ENCODE data around the gene YJEFN3.

Gene YJEFN3

GRCh38 chr19:19524053-19524452, 4.7 kb upstream of the YJEFN3 start:
- no peak for DNase-seq

DNA sequence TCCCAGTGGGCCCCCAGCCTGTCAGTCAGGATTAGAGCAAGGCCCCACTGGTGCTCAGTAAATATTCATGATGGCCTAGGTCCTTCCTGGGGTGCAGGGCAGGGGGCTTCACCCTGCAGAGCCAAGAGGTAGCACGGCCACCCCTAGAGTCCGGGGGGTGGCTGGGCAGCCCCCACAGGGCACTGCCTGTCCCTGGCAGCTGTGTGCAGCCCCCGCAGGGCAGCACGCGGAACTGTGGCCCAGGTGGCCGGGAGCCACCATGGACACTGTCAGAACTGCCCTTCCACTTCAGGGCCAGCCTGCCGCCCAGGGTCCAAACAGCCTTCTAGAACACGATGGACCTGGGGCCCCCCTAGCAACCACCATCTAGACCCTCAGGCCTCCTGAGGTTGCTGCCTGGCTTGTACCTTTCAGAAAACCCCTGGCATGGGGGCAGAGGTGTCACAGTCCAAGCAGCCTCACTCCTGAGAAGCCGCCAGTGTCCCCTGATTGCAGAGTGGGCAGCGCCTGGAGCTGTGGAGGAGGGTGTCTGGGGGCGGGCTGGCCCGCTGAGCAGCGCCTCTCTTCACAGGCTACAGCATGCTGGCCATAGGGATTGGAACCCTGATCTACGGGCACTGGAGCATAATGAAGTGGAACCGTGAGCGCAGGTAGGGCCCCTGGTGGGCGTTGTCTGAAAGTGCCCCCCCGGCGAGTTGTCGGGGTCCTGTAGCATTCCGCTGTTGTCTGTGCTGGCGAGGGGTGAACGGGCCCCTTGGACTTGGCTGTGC, 2.9 kb upstream of the YJEFN3 start:
- no peak for DNase-seq

DNA sequence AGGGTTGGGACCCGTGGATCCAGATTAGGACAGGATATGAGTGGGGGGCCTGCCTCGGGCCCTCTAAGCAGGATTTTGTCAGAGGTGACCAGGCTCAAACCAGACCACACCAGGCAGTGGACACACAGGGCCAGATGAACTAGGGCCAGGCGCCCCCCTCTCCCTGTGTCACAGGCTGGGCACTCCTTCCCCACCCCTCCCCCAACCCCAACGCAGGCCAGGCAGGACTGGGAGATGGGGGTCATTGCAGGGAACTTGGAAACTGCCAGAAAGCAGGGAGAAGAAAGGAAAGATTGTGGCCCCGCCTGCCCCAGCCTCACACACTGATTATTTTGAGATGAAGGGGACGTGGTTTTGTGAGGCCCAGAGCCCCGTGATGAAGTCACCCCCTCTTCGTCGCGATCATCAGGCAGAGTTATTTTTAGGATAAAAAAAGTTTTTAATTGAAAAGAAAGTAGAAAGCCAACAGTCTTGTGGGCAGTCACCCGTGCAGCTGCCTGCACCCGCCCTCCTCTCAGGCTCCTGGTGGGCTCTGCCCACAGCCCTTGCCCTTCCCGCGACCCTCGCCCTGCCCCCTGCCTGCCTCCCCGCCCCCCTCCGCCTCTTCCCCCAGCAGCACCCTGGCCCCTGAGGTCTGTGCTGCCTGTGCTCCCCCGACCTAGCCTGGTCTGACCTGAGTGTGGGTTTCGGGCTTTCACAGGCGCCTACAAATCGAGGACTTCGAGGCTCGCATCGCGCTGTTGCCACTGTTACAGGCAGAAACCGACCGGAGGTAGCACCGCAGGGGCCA, 1.9 kb upstream of the YJEFN3 start:
- no peak for DNase-seq

GRCh38 chr19:19527371-19527656, 1.4 kb upstream of the YJEFN3 start:
- no peak for DNase-seq

- no peak for DNase-seq
Measured at GRCh38 chr19:19527674-19528625, 761 bp upstream of the YJEFN3 start.

GRCh38 chr19:19529783-19530422, 1.2 kb downstream of the YJEFN3 start:
- DNase-seq = no peak

GRCh38 chr19:19530423-19530804, 1.7 kb downstream of the YJEFN3 start:
- no peak for DNase-seq

DNA sequence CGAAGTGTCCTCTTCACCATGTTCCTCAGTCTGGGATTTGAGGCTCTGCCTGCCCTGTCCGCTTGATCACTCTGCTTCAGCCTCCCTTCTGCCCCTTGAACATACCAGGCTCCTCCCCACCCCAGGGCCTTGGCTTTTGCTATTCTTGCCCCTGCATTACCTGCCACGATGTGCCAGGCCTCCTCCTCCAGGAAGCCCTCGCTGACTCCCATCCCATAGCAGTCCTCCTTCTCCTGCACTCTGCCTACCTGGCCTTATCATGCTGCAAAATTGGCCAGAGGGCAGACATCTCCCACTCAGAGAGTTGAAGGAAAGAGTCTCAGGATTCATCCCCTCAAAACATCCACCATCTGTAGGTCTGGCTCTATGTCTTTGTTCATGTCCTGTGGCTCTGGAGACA, 2.2 kb downstream of the YJEFN3 start:
- no peak for DNase-seq

DNA sequence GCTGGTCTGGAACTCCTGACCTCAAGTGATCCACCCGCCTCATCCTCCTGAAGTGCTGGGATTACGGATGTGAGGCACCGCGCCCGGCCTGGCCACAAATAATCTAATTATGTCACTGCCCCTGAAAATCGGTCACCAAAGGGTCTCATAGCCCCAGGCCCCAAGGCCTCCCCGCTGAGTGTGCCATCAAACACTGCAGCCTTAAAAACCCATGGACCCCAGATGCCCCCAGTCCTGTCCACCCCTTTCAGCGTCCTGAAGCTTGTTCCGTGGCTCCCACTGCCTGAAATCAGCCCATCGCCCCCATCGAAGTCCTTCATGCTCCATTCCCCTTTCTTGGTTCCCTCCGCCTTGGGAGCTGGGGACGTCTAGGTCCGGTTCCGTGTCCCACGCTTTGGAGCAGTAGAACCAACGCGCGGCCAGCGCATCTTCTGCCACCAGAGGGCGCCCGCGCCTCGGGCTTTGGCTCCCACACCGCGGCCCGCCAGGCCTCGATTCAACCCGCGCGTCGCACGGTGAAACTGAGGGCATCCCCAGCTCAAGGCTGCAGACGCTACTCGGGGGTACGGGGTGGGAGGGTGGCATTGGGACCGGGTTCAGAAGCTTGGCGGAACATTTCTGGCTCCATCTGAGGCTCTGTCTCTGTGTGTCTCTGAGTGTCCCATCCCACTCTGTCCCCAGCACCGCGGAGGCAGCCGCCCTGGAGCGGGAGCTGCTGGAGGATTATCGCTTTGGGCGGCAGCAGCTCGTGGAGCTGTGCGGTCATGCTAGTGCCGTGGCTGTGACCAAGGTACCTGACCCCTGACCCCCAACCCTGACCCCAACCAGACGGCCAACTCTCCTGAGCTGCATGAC, 3.5 kb downstream of the YJEFN3 start:
- peak; percentile 90 for DNase-seq

DNA sequence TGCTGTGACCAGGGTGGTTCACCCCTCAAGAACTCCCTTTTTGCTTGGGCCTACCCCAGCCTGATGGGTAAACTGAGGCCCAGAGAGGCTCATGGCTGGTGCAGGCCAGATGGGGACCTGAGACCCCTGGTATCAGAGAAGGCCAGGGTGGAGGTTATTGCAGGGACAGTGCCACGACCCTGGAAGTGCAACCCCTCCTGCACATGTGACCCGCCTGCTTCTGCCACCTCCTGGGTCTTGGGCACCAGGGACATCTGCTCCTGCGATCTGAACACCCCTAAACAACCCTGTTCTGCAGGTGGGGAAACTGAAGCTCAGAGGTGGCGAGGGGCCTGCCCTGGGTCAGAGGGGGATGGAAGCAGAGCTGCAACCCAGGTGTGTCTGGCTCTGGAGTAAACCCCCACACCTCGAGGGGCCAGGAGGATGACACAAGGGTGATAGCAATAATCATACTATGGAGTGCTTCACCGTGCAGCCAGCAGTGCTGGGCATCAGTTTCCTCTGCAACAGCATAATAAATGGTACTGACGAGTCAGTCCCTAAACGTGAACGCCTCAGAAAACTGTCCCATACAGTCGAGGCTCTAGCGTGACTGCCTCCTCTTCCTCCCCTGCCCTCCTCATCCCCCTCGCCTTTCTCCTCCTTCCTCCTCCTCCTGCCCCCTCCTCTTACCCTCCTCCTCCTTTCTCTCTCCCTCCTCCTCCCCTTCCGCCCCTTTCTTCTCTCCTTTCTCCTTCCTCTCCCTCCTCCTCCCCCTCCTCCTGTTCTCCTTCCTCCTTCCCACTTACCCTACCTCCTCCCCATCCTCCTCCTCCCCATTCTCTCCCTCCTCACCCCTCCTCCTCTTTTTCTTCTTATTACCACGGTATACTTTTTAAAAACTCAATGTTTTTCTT, 4.3 kb downstream of the YJEFN3 start:
- DNase-seq = no peak

GRCh38 chr19:19533841-19534240, 5.1 kb downstream of the YJEFN3 start:
- DNase-seq = no peak

DNA sequence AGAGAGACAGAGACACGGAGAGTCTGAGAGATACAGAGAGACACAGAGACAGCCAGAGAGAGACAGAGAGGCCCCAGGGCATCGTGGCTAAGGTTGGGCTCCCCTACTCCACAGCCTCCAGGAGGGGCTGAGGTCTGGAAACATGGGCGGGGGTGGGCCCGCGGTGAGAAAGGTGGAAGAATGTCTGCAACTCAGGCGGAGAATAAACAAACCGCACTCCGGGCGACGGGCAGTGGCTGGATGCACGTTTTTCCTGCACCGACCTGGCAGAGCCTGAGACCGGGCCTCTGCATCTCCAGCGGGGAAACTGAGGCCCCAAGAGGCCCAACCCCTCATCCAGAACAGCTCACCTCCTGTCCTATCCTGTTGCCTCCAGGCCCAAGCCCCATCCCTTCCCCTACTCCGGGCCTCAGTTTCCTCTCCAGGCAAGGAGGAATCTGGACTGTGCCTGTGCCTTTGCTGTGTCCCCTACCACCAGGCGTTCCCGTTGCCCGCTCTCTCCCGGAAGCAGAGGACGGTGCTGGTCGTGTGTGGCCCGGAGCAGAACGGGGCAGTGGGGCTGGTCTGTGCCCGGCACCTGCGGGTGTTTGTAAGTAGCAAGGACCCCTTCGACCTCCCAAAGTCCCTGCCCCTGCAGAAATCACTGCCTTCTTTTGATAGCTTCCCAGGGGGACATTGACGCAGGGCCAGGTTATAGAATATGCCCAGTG, 6.0 kb downstream of the YJEFN3 start:
- no peak for DNase-seq

- DNase-seq = no peak
Measured at GRCh38 chr19:19535311-19536191, 6.8 kb downstream of the YJEFN3 start.

- no peak for DNase-seq
Measured at GRCh38 chr19:19537075-19538048, 8.7 kb downstream of the YJEFN3 start.

DNA sequence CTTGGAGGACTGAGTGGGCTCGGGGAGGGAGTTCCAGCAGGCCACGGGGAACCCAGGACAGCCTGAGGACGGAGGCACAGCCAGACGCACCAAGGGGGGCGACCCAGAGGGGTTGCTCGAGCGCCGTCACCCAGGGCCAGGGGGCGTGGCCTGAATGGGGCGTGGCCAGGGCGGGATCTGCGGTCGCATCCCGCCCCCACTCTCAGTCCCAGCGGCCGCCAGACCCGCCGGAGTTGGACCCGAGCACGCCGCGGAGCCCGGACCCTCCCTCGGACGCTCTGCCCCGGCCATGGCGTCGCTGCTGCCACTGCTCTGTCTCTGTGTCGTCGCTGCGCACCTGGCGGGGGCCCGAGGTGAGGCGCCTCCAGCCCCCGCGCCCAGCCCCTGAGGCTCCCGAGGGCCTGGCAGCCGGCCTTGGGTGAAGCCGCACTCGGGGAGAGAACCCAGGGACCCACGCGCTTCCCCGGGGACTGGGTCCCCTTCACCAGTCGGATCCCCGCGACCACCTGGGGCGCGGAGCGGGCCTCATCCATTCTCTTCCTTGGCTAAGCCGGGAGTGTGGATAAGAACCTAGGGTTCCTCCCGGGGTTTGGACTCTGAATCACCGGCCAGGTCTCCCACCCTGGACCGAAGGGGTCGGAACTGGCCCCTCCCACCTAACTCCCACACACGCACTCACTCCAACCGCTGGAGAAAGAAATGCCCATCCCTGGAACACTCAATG, 9.5 kb downstream of the YJEFN3 start, which contains the start of gene CILP2:
CILP2 (plus strand) TSS at position 205 of the 724 bp plus-strand sequence; CDS start at position 290, 85 bp downstream.
- peak; percentile 75 for DNase-seq

GRCh38 chr19:19538785-19539166, 10.1 kb downstream of the YJEFN3 start:
- peak; percentile 50 for DNase-seq

DNA sequence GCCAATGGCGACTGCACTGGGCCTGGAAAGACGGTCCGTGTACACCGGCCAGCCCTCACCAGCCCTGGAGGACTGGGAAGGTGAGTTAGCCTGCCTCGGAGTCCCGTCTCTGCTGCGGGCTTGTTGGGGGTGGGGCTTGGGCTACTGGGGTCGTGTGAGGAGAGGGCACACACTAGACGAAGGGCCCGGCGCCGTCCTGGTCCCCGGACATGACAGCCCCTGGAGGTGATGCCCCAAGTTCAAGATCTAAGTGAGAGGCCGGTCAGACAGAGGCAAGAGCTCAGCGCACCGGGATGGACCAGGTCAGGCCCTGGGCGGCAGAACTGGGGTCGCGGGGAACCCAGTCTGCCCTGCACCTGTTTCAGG, 11.0 kb downstream of the YJEFN3 start:
- DNase-seq = no peak
